GM18909 (cell line): ENCODE results near the gene NUDT11.
"Not testable (repeated sequence)": the region's sequence is repeated elsewhere in the genome, so short reads cannot be mapped to it uniquely, and the experiment has no call there.

Experiments used
- ATAC-seq: cut with Tn5 transposase; IDR thresholded peaks from one replicate; pipeline ENCODE4 v1.9.1; 2021; ENCODE audit warnings: mild to moderate bottlenecking; ENCODE audit not compliant: unreplicated experiment, poor library complexity

Gene NUDT11

GRCh38 chrX:51496501-51497291 lies at the start of gene NUDT11:
Gene NUDT11 (minus strand): TSS chrX:51496592. CDS start chrX:51496444, 148 bp downstream.
- ATAC-seq = peak; percentile 47

GRCh38 chrX:51520393-51520792 lies 24.0 kb upstream of the NUDT11 start:
- ATAC-seq = no peak

DNA sequence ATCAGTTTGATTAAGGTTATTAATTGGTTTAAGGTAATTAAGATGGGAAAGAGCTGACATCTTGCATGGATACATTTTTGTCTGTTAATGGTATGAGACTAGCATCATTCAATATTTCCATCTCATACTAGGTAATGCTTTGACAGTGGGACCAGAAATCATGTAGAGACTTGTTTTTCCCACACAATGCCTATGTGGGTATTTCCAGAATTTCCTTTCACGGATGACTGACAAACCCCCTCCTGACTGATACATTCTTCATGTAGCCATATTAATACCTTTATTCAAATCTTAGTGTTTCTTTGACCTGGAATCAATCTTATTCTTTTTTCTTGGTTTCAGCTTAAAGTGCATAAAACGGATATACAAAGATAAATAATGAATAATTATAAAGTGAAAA lies 22.7 kb upstream of the NUDT11 start:
- ATAC-seq = not testable (repeated sequence)

- ATAC-seq = no peak
Observed at GRCh38 chrX:51507551-51507950, 11.2 kb upstream of the NUDT11 start.

GRCh38 chrX:51495701-51496488 lies 497 bp downstream of the NUDT11 start:
- ATAC-seq = peak; percentile 14

GRCh38 chrX:51494409-51494808 lies 2.0 kb downstream of the NUDT11 start:
- ATAC-seq = no peak

GRCh38 chrX:51487960-51488267 lies 8.5 kb downstream of the NUDT11 start:
- no peak for ATAC-seq

DNA sequence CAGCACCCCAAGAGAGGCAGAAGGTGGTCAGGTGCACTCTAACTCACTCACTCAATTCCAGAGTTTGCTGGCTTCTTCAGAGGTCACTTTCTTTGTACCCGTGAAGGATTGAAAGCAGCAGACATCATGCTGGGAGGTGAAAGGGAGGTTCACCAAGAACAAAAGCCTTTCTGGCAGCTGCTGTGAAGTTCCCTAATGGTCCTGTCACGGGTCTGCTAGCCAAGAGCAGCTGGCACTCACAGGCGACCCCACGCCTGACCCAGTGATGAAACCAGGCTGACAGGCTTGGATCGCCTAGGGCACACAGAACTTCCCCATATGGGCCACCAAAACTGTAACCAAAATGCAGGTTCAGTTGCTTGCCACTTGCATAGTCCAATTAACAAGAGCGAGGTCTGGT lies 11.8 kb downstream of the NUDT11 start:
- no peak for ATAC-seq

- not testable (repeated sequence) for ATAC-seq
Observed at GRCh38 chrX:51482411-51482810, 14.0 kb downstream of the NUDT11 start.

DNA sequence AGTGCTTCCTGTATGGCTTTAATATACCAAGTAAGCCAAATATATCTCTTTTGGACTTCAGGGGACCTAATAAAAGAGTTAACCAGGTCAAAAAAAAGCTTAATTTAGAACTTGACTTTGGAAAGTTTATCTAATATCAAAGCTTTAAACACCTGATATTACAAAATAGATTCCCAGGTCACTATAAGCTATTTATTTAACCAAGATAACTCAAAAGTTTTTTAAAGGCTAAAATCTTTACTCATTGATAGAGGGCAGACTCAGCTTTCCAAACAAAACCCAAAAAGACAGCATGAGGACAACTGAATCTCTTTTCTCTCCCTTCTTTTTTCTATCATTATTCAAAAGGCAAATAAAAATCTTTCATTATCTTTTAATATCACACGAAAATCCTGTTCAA lies 19.5 kb downstream of the NUDT11 start:
- no peak for ATAC-seq

DNA sequence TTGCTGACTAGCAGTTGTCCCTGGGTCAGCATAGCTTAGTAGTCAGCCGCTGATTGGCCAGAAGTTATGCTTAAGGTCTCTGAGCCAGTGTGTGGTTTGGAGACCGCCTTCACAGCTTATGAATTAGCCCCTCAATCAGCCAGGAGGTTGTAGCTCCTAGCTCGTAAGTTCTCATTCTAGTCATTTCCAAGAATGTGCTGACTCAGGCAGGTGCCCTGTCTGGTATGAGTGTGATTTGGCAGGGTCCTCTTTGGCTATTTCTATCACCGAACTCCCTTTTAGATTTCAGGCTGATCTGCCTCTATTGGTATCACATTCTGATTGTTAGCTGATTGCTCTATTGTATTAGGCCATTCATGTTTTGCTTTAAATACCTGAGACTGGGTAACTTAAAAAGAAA lies 33.1 kb downstream of the NUDT11 start:
- no peak for ATAC-seq

- ATAC-seq = peak; percentile 53
Observed at GRCh38 chrX:51461053-51462044, 35.0 kb downstream of the NUDT11 start.

GRCh38 chrX:51459125-51459524 lies 37.3 kb downstream of the NUDT11 start:
- ATAC-seq = no peak

- no peak for ATAC-seq
Observed at GRCh38 chrX:51456814-51457213, 39.6 kb downstream of the NUDT11 start.

GRCh38 chrX:51456246-51456645 lies 40.1 kb downstream of the NUDT11 start:
- ATAC-seq = no peak

DNA sequence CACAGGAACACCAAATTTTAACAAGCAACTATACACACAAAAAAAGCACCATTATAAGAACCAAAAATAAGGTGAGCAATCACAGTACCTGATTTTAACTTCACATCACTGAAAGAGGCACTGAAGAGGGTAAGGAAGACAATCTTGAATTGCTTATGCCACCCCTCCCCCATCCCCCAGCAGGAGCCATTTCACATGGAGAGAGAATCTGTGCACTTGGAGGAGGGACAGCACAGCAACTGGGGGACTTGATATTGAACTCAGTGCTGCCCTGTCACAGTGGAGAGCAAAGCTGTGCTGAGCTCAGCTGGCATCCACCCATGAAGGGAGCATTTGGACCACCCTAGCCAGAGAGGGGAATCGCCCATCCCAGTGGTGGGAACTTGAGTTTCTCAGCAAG lies 56.0 kb downstream of the NUDT11 start:
- ATAC-seq = no peak
